Thyroid gland (tissue), 4 donors: ENCODE measurements around the gene LPP.

Experiments used
- CTCF ChIP-seq, 6 experiments: fragments of 200-600 bp in 3 of 6; fragments of 450-650 bp in 3 of 6; sonication (generic) in 3 of 6; IDR thresholded peaks; one replicate each; pipeline ENCODE4 v1.5.1; 2016 to 2019; ENCODE audit warnings: antibody characterized with exemption in 6 of 6, mild to moderate bottlenecking in 2 of 6, inconsistent platforms in 1 of 6, moderate library complexity in 1 of 6
- POLR2A ChIP-seq, 2 donors: fragments of 450-650 bp; IDR thresholded peaks; one replicate each; pipeline ENCODE4 v1.6.1; 2017; ENCODE audit warnings: antibody characterized with exemption in 2 of 2, mild to moderate bottlenecking in 2 of 2, moderate library complexity in 1 of 2

DNA sequence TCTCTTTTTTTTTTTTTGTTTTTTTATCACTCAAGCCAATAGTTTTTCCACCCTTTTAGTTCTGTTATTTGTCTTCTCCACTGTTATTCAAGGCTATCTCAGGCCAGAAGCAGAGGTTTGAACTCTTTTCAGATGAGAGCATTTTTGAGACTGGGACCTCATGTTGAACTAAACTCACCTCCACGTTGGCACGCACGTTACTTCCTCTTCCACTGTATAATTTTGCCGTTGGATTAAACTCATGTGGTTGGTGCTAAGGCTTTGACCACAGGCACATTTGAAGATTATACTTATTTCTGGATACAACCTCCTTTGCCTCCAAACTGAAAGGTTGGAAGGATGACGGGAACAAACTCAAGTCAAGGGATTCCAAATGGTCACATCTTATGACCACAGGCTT lies 516.5 kb downstream of the LPP start:
- TF ChIP-seq POLR2A (IDR thresholded peaks at IDR 0.05) (no peak), CTCF (IDR thresholded peaks at IDR 0.05) (no peak)
